UCSD-AML1 (cell line): ENCODE measurements around the gene ARFGAP3.
A peak's percentile ranks its signal among the peaks of the same experiment; 100 is the strongest.
"Not testable (repeated sequence)": the region's sequence is repeated elsewhere in the genome, so short reads cannot be mapped to it uniquely, and the experiment has no call there.

Experiments used
- DNase-seq: peaks from one replicate; lab custom pipeline; 2025; ENCODE audit not compliant: unreplicated experiment; lab: John Stamatoyannopoulos, UW

The ARFGAP3 gene

GRCh38 chr22:42799061-42799460 is 58.0 kb downstream of the ARFGAP3 start:
- DNase-seq, result no peak

- peak; percentile 62 for DNase-seq
Observed at GRCh38 chr22:42797011-42797410, 60.1 kb downstream of the ARFGAP3 start.

GRCh38 chr22:42796081-42796480 is 61.0 kb downstream of the ARFGAP3 start:
- no peak for DNase-seq

- DNase-seq, result no peak
Observed at GRCh38 chr22:42794551-42795510, 62.2 kb downstream of the ARFGAP3 start.

- no peak for DNase-seq
Observed at GRCh38 chr22:42793848-42794405, 63.1 kb downstream of the ARFGAP3 start.

GRCh38 chr22:42792909-42793847 is 63.9 kb downstream of the ARFGAP3 start:
- no peak for DNase-seq

- no peak for DNase-seq
Observed at GRCh38 chr22:42792453-42792908, 64.6 kb downstream of the ARFGAP3 start.

GRCh38 chr22:42791721-42792452 is 65.2 kb downstream of the ARFGAP3 start:
- no peak for DNase-seq

GRCh38 chr22:42788466-42788865 is 68.6 kb downstream of the ARFGAP3 start:
- no peak for DNase-seq

- DNase-seq, result no peak
Observed at GRCh38 chr22:42788021-42788420, 69.1 kb downstream of the ARFGAP3 start.

GRCh38 chr22:42787357-42787736 is 69.7 kb downstream of the ARFGAP3 start:
- DNase-seq, result no peak

- no peak for DNase-seq
Observed at GRCh38 chr22:42786606-42787356, 70.3 kb downstream of the ARFGAP3 start.

GRCh38 chr22:42785706-42786499 is 71.2 kb downstream of the ARFGAP3 start:
- no peak for DNase-seq

GRCh38 chr22:42782306-42782705 is 74.8 kb downstream of the ARFGAP3 start:
- not testable (repeated sequence) for DNase-seq

GRCh38 chr22:42780070-42780540 is 77.0 kb downstream of the ARFGAP3 start:
- DNase-seq, result peak; percentile 43

- DNase-seq, result no peak
Observed at GRCh38 chr22:42777126-42777525, 79.9 kb downstream of the ARFGAP3 start.

GRCh38 chr22:42773167-42773566 is 83.9 kb downstream of the ARFGAP3 start:
- DNase-seq, result no peak

- DNase-seq, result no peak
Observed at GRCh38 chr22:42772647-42773046, 84.4 kb downstream of the ARFGAP3 start.
